ENCODE data around the gene BCR.
A peak's percentile ranks its signal among the peaks of the same experiment; 100 is the strongest.

BCR gene

GRCh38 chr22:23241562-23242472 lies 61.5 kb downstream of the BCR start:
- Histone ChIP-seq H3K79me2 (ENCODE audit: control insufficient read depth, insufficient read depth, low read length, unreplicated experiment) (peaks cover 5% of the 10 kb centered on the region), H3K27ac (ENCODE audit: low read depth, low read length) (no peak overlapping the region), H3K4me1 (ENCODE audit: control insufficient read depth, insufficient read depth, low read length, unreplicated experiment) (peaks cover 8% of the 10 kb centered on the region), H3K4me3 (ENCODE audit: low read depth, low read length) (no peak overlapping the region), H2AFZ (ENCODE audit: low read length, unreplicated experiment) (no peak overlapping the region), H3K36me3 (ENCODE audit: insufficient read depth, low read length) (no peaks in the 10 kb centered on the region), H3K27me3 (ENCODE audit: insufficient read depth, low read length) (no peaks in the 10 kb centered on the region)

- Histone ChIP-seq H3K27ac (ENCODE audit: low read depth, low read length) (no peak overlapping the region), H3K27me3 (ENCODE audit: insufficient read depth, low read length) (no peaks in the 10 kb centered on the region), H3K36me3 (ENCODE audit: insufficient read depth, low read length) (no peaks in the 10 kb centered on the region), H3K4me1 (ENCODE audit: control insufficient read depth, insufficient read depth, low read length, unreplicated experiment) (peaks cover 8% of the 10 kb centered on the region), H3K4me3 (ENCODE audit: low read depth, low read length) (no peak overlapping the region), H3K79me2 (ENCODE audit: control insufficient read depth, insufficient read depth, low read length, unreplicated experiment) (peaks cover under 1% of the 10 kb centered on the region), H2AFZ (ENCODE audit: low read length, unreplicated experiment) (no peak overlapping the region)
Measured at GRCh38 chr22:23242473-23243001, 62.2 kb downstream of the BCR start.

- Histone ChIP-seq H3K4me1 (ENCODE audit: control insufficient read depth, insufficient read depth, low read length, unreplicated experiment) (peaks cover 8% of the 10 kb centered on the region), H3K27me3 (ENCODE audit: insufficient read depth, low read length) (no peaks in the 10 kb centered on the region), H3K36me3 (ENCODE audit: insufficient read depth, low read length) (no peaks in the 10 kb centered on the region), H2AFZ (ENCODE audit: low read length, unreplicated experiment) (no peak overlapping the region), H3K79me2 (ENCODE audit: control insufficient read depth, insufficient read depth, low read length, unreplicated experiment) (no peaks in the 10 kb centered on the region), H3K4me3 (ENCODE audit: low read depth, low read length) (no peak overlapping the region), H3K27ac (ENCODE audit: low read depth, low read length) (no peak overlapping the region)
Measured at GRCh38 chr22:23243006-23243573, 62.8 kb downstream of the BCR start.

GRCh38 chr22:23243859-23244689 lies 63.8 kb downstream of the BCR start:
- no peak overlapping the region for H2AFZ ChIP-seq (ENCODE audit: low read length, unreplicated experiment)
- no peaks in the 10 kb centered on the region for H3K79me2 ChIP-seq (ENCODE audit: control insufficient read depth, insufficient read depth, low read length, unreplicated experiment)
- no peaks in the 10 kb centered on the region for H3K36me3 ChIP-seq (ENCODE audit: insufficient read depth, low read length)
- H3K4me3 ChIP-seq (ENCODE audit: low read depth, low read length): no peak overlapping the region
- no peaks in the 10 kb centered on the region for H3K27me3 ChIP-seq (ENCODE audit: insufficient read depth, low read length)
- peaks cover 8% of the 10 kb centered on the region for H3K4me1 ChIP-seq (ENCODE audit: control insufficient read depth, insufficient read depth, low read length, unreplicated experiment)
- H3K27ac ChIP-seq (ENCODE audit: low read depth, low read length): no peak overlapping the region

GRCh38 chr22:23244690-23245044 lies 64.4 kb downstream of the BCR start:
- Histone ChIP-seq H3K27ac (ENCODE audit: low read depth, low read length) (no peak overlapping the region), H3K4me1 (ENCODE audit: control insufficient read depth, insufficient read depth, low read length, unreplicated experiment) (peaks cover 8% of the 10 kb centered on the region), H2AFZ (ENCODE audit: low read length, unreplicated experiment) (no peak overlapping the region), H3K79me2 (ENCODE audit: control insufficient read depth, insufficient read depth, low read length, unreplicated experiment) (no peaks in the 10 kb centered on the region), H3K36me3 (ENCODE audit: insufficient read depth, low read length) (no peaks in the 10 kb centered on the region), H3K27me3 (ENCODE audit: insufficient read depth, low read length) (no peaks in the 10 kb centered on the region), H3K4me3 (ENCODE audit: low read depth, low read length) (no peak overlapping the region)

- no peaks in the 10 kb centered on the region for H3K36me3 ChIP-seq (ENCODE audit: insufficient read depth, low read length)
- peaks cover 8% of the 10 kb centered on the region for H3K4me1 ChIP-seq (ENCODE audit: control insufficient read depth, insufficient read depth, low read length, unreplicated experiment)
- H3K27ac ChIP-seq (ENCODE audit: low read depth, low read length): peak overlapping the region; percentile 19; the same call in 1 of the 2 replicates
- H3K27me3 ChIP-seq (ENCODE audit: insufficient read depth, low read length): no peaks in the 10 kb centered on the region
- H3K79me2 ChIP-seq (ENCODE audit: control insufficient read depth, insufficient read depth, low read length, unreplicated experiment): no peaks in the 10 kb centered on the region
- H3K4me3 ChIP-seq (ENCODE audit: low read depth, low read length): no peak overlapping the region
- no peak overlapping the region for H2AFZ ChIP-seq (ENCODE audit: low read length, unreplicated experiment)
Measured at GRCh38 chr22:23245045-23245798, 64.9 kb downstream of the BCR start.

GRCh38 chr22:23245799-23246136 lies 65.5 kb downstream of the BCR start:
- Histone ChIP-seq H3K79me2 (ENCODE audit: control insufficient read depth, insufficient read depth, low read length, unreplicated experiment) (no peaks in the 10 kb centered on the region), H3K27ac (ENCODE audit: low read depth, low read length) (peak overlapping the region; percentile 19; the same call in 1 of the 2 replicates), H3K4me3 (ENCODE audit: low read depth, low read length) (no peak overlapping the region), H3K36me3 (ENCODE audit: insufficient read depth, low read length) (no peaks in the 10 kb centered on the region), H3K4me1 (ENCODE audit: control insufficient read depth, insufficient read depth, low read length, unreplicated experiment) (peaks cover 8% of the 10 kb centered on the region), H3K27me3 (ENCODE audit: insufficient read depth, low read length) (no peaks in the 10 kb centered on the region), H2AFZ (ENCODE audit: low read length, unreplicated experiment) (no peak overlapping the region)

GRCh38 chr22:23246982-23247766 lies 66.9 kb downstream of the BCR start:
- H3K4me1 ChIP-seq (ENCODE audit: control insufficient read depth, insufficient read depth, low read length, unreplicated experiment): peaks cover 16% of the 10 kb centered on the region
- no peaks in the 10 kb centered on the region for H3K79me2 ChIP-seq (ENCODE audit: control insufficient read depth, insufficient read depth, low read length, unreplicated experiment)
- H3K4me3 ChIP-seq (ENCODE audit: low read depth, low read length): no peak overlapping the region
- no peaks in the 10 kb centered on the region for H3K27me3 ChIP-seq (ENCODE audit: insufficient read depth, low read length)
- no peak overlapping the region for H3K27ac ChIP-seq (ENCODE audit: low read depth, low read length)
- no peaks in the 10 kb centered on the region for H3K36me3 ChIP-seq (ENCODE audit: insufficient read depth, low read length)
- no peak overlapping the region for H2AFZ ChIP-seq (ENCODE audit: low read length, unreplicated experiment)

- H3K4me3 ChIP-seq (ENCODE audit: low read depth, low read length): no peak overlapping the region
- no peak overlapping the region for H3K27ac ChIP-seq (ENCODE audit: low read depth, low read length)
- no peak overlapping the region for H2AFZ ChIP-seq (ENCODE audit: low read length, unreplicated experiment)
- H3K79me2 ChIP-seq (ENCODE audit: control insufficient read depth, insufficient read depth, low read length, unreplicated experiment): no peaks in the 10 kb centered on the region
- H3K27me3 ChIP-seq (ENCODE audit: insufficient read depth, low read length): no peaks in the 10 kb centered on the region
- H3K36me3 ChIP-seq (ENCODE audit: insufficient read depth, low read length): no peaks in the 10 kb centered on the region
- H3K4me1 ChIP-seq (ENCODE audit: control insufficient read depth, insufficient read depth, low read length, unreplicated experiment): peaks cover 16% of the 10 kb centered on the region
Measured at GRCh38 chr22:23248583-23248982, 68.3 kb downstream of the BCR start.
